Liver (tissue), 3 donors: Measurements from ENCODE around the gene IPP.
"Not testable (repeated sequence)": the region's sequence is repeated elsewhere in the genome, so short reads cannot be mapped to it uniquely, and the experiment has no call there.

Experiments
- GABPA ChIP-seq, 2 donors: IDR thresholded peaks in 1 of 2; conservative IDR thresholded peaks in 1 of 2; 2 replicates each; pipeline ENCODE4 v1.6.1; 2016; ENCODE audit warnings: antibody characterized with exemption in 2 of 2, mild to moderate bottlenecking in 1 of 2, moderate library complexity in 1 of 2
- JUND ChIP-seq, 2 donors: IDR thresholded peaks; 2 replicates each; pipeline ENCODE4 v1.6.1; 2016; ENCODE audit warnings: antibody characterized with exemption in 2 of 2
- RAD21 ChIP-seq, 2 donors: IDR thresholded peaks; 2 replicates each; pipeline ENCODE4 v1.6.1; 2016; ENCODE audit warnings: antibody characterized with exemption in 2 of 2, mild to moderate bottlenecking in 2 of 2
- RXRA ChIP-seq, 2 donors: IDR thresholded peaks; 2 replicates each; pipeline ENCODE4 v1.6.1; 2017 to 2018; ENCODE audit warnings: antibody characterized with exemption in 2 of 2, mild to moderate bottlenecking in 1 of 2
- YY1 ChIP-seq: IDR thresholded peaks from 2 replicates; pipeline ENCODE4 v1.6.1; 2016; ENCODE audit warnings: antibody characterized with exemption, mild to moderate bottlenecking
- TF ChIP-seq, protein P1 (sequence below): fragments of 150-350 bp; IDR thresholded peaks from 2 replicates; pipeline ENCODE4 v1.5.1; 2017; ENCODE audit warnings: improper control_type of control experiment, low read depth, low read length; ENCODE audit not compliant: missing input control
- TF ChIP-seq, protein P2 (sequence below): IDR thresholded peaks from 2 replicates; pipeline ENCODE4 v1.6.1; 2016; ENCODE audit warnings: antibody characterized with exemption
- TF ChIP-seq, protein P3 (sequence below): IDR thresholded peaks from 2 replicates; pipeline ENCODE4 v1.6.1; 2016; ENCODE audit warnings: antibody characterized with exemption
- TF ChIP-seq, protein P4 (sequence below): IDR thresholded peaks from 2 replicates; pipeline ENCODE4 v1.6.1; 2016; ENCODE audit warnings: antibody characterized with exemption
- donor health status: healthy.
- donor health status: healthy.

DNA sequence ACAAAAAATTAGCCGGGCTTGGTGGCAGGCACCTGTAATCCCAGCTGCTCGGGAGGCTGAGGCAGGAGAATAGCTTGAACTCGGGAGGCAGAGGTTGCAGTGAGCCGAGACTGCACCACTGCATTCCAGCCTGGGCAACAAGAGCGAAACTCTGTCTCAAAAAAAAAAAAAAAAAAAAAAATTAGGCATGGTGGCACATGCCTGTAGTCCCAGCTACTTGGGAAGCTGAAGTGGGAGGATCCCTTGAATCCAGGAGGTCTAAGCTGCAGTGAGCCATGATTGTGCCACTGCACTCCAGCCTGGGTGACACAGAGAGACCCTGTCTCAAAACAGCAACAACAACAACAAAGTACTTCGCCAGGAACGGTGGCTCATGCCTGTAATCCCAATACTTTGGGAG is 73.9 kb downstream of the IPP start:
- TF ChIP-seq, protein P1, sequence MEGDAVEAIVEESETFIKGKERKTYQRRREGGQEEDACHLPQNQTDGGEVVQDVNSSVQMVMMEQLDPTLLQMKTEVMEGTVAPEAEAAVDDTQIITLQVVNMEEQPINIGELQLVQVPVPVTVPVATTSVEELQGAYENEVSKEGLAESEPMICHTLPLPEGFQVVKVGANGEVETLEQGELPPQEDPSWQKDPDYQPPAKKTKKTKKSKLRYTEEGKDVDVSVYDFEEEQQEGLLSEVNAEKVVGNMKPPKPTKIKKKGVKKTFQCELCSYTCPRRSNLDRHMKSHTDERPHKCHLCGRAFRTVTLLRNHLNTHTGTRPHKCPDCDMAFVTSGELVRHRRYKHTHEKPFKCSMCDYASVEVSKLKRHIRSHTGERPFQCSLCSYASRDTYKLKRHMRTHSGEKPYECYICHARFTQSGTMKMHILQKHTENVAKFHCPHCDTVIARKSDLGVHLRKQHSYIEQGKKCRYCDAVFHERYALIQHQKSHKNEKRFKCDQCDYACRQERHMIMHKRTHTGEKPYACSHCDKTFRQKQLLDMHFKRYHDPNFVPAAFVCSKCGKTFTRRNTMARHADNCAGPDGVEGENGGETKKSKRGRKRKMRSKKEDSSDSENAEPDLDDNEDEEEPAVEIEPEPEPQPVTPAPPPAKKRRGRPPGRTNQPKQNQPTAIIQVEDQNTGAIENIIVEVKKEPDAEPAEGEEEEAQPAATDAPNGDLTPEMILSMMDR: not testable (repeated sequence)
- TF ChIP-seq YY1; RXRA (IDR thresholded peaks at IDR 0.05); JUND (IDR thresholded peaks at IDR 0.05); GABPA (IDR thresholded peaks at IDR 0.05 in 1 of 2, conservative IDR thresholded peaks at IDR 0.05 in 1 of 2); RAD21 (IDR thresholded peaks at IDR 0.05): not testable (repeated sequence)
- TF ChIP-seq, protein P2, sequence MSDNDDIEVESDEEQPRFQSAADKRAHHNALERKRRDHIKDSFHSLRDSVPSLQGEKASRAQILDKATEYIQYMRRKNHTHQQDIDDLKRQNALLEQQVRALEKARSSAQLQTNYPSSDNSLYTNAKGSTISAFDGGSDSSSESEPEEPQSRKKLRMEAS: not testable (repeated sequence)
- TF ChIP-seq, protein P3, sequence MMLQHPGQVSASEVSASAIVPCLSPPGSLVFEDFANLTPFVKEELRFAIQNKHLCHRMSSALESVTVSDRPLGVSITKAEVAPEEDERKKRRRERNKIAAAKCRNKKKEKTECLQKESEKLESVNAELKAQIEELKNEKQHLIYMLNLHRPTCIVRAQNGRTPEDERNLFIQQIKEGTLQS: not testable (repeated sequence)
- TF ChIP-seq, protein P4, sequence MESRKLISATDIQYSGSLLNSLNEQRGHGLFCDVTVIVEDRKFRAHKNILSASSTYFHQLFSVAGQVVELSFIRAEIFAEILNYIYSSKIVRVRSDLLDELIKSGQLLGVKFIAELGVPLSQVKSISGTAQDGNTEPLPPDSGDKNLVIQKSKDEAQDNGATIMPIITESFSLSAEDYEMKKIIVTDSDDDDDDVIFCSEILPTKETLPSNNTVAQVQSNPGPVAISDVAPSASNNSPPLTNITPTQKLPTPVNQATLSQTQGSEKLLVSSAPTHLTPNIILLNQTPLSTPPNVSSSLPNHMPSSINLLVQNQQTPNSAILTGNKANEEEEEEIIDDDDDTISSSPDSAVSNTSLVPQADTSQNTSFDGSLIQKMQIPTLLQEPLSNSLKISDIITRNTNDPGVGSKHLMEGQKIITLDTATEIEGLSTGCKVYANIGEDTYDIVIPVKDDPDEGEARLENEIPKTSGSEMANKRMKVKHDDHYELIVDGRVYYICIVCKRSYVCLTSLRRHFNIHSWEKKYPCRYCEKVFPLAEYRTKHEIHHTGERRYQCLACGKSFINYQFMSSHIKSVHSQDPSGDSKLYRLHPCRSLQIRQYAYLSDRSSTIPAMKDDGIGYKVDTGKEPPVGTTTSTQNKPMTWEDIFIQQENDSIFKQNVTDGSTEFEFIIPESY: not testable (repeated sequence)
